NCI-H748 treated with DMSO at 0.1 percent for 48 hours (cell line): ENCODE measurements around the gene GDF3.
"Not testable (repeated sequence)": the region's sequence is repeated elsewhere in the genome, so short reads cannot be mapped to it uniquely, and the experiment has no call there.

Experiments used
- DNase-seq: peaks from one replicate; lab custom pipeline; 2025; lab: John Stamatoyannopoulos, UW

The GDF3 gene

DNA sequence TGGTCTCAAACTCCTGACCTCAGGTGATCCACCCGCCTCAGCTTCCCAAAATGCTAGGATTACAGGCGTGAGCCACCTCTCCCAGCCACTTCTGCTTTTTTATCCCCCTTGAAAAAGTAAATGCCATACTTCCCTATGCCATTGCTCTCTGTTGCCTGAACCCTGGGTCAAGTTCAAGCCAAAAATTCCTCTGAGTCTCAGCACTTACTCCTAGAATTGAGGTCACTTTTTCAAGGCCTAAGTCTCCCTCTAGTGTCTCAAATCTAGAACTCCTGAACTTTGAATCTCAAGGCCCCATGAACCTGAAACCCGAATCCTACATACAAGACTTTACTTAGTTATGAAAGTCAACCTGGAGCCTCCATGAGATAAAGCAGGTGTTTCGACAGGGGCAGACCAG is 28.4 kb downstream of the GDF3 start:
- DNase-seq: no peak

DNA sequence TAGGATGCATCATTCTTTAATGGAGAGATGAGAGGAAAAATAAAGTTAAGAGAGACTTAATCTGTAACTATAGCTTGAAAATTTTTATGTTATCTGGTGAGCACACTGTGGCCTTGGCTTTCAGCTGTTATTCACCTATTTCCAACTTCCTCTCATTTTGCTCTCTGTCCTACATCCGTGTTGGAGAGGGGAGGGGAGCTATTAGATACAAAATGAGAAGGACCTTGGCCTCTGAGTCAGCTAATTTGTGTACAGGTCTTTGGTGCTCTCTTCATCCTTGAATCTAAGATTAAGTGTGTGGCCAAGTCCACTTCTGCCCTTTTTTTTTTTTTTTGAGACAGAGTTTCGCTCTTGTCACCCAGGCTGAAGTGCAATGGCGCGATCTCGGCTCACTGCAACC is 29.0 kb downstream of the GDF3 start:
- no peak for DNase-seq

DNA sequence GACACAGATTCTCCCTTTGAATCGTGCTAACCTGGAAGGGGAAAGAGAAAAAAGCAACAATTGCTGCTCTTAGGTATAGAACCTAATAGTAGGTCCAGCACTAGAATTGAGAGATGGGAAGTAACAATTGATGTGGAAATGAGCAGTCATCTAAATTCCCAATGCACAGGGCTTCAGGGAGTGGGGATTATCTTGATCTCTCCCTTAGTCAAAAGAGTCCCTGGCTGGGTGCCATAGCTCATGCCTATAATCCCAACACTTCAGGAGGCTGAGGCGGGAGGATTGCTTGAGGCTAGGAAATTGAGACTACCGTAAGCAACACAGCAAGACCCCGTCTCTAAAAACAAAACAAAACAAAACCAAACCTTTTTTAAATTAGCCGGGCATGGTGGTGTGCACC is 33.8 kb downstream of the GDF3 start:
- no peak for DNase-seq

DNA sequence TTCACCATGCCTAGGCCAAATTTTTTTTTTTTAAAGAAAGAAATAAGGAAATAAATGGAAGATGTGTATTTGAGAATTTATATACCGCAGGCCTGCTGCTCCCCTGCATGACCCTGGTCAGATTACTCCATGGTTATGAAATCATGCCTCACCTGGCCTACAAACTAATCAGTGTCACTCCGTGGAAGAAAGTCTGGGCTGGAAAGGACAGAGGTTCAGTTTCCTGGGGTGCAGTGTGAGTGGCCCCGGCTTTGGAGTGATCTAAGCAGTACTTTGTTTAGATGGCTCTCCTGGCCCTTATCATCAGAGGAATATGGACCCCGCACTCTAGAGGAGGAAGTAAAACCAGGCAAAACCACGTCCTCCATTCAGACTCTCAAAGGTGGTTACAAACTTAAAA is 39.5 kb downstream of the GDF3 start:
- no peak for DNase-seq

DNA sequence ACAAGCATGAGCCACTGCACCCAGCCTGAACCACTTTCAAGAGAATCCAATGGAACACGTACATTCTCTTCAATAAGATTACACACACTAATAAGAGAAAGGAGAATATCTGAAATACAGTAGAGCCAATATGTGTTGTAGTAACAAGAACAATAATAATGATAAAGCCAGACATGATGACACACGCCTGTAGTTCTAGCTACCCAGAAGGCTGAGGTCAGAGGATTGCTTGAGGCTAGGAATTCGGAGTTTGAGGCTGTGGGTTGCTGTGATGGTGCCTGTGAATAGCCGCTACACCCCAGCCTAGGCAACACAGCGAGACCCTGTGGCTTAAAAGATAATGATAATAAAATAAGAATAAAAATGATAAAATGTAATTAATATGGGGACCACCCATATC is 45.5 kb downstream of the GDF3 start:
- DNase-seq: no peak

DNA sequence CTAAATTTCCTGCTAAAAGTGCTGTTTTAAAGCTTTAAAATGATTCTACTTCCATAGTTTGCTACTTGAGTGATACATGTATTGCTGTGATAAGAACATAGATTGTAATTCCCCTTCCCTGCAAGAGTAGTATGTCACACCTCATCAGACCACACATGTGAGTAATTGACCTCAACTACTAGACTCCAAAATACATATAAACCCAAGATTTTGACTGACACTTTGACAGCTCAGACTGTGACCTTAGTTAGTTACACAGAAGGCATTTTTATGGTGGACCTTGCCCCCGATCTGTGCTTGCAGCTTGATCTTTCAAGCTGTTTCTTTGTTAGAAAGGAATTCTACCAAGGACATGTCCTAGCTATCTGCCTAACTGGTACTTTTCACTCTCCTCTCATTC is 48.5 kb downstream of the GDF3 start:
- DNase-seq: no peak

DNA sequence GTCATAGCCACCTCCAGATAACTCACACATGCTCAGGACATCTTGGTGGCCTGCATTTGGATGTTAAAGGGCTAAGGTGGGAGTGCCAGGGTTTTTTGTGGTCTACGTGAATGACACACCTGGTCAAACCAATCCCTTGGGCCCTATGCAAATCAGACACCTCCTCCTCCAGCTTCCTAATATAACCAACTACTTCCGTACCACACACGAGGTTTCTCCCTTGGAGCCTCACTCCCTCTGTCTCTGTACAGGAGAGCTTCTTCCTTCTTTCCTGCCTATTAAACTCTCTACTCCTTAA is 49.4 kb downstream of the GDF3 start:
- DNase-seq: no peak

DNA sequence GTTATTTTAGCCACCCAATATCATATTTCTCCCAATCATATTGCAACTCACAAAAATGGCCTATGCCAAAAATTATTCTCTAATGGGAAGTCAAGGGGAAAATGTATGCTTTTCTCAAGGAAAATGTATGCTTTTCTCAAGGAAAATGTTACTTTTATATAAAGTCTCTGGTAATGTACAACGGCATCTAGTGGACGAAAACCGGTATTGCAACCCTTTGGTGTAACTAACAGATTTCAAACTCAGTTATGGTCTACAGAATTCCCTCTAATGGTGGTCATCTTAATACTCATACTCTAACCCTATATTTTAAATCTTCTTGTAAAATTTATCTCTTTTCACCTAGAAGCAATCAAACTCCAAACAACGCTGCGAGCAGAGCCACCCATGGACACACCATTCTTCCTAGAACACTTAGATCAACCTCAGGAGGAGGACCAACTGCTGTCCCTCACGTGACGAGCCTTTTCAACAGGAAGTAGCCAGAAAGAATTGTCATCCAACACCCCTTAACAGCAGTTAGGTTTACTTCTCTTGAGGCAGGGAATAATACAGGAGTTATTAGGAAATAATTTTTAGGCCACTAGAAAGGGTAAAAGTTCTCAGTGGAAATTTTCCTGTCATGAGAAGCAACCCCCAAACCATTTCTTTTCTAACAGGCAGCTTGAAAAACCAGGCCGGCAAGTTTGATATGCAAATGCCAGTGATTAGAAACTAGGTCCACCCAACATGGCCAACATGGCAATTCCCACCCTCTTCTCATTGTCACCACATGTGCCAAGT is 50.0 kb downstream of the GDF3 start:
- DNase-seq: no peak

DNA sequence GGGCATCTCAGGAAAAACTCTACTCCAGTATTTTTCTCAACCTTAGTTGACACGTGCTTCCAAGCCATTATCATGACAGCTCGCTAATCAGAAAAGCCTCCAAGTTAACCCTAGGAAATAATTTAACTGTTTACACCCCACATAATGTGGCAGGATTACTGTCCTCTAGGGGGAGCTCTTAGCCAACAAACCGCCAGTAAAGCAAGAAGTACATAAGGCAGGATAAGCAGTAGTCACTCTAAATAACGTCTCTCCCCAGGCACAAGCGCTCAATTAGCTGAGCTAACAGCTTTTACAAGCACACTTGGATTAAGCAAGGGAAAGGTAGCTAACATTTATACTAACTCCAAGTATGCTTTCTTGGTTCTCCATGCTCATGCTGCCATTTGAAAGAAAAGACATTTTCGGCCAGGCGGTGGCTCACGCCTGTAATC is 52.7 kb downstream of the GDF3 start:
- DNase-seq: no peak

DNA sequence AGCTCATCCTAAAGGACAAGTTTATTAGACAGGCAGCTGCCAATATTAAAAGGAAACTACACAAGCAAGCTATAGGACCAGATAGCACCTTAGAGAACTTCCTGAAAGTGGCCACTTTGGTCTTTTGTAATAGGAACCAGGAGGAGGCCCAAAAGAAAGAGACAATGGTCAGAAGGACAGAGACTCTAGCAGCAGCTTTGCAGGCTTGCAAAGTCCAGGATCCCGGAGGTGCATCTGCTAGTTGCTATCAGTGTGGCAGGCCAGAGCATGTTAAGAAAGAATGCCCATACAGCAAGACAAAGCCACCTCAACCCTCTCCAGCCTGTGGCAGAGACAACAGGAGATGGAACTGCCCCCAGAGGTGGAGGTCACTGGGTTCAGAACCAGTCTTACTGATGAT is 53.3 kb downstream of the GDF3 start:
- no peak for DNase-seq

DNA sequence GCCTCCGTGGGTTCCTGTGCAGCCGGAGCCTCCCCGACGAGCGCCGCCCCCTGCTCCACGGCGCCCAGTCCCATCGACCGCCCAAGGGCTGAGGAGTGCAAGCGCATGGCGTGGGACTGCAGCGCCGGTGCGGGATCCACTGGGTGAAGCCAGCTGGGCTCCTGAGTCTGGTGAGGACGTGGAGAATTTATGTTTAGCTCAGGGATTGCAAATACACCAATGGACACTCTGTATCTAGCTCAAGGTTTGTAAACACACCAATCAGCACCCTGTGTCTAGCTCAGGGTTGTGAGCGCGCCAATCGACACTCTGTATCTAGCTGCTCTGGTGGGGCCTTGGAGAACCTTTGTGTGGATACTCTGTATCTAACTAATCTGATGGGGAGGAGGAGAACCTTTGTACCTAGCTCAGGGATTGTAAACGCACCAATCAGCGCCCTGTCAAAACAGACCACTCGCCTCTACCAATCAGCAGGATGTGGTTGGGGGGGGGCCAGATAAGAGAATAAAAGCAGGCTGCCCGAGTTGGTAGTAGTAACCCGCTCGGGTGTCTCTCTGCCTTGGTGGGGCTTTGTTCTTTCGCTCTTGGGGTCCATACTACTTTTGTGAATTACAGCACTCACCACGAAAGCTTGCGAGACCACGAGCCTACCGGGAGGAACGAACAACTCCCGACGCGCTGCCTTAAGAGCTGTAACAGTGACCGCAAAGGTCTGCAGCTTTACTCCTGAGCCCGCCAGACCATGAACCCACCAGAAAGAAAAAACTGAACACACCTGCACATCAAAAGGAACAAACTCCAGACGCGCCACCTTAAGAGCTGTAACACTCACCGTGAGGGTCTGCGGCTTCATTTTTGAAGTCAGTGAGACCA is 55.2 kb downstream of the GDF3 start:
- DNase-seq: not testable (repeated sequence)
